ENCODE results near the gene KRT23.
A peak's percentile ranks its signal among the peaks of the same experiment; 100 is the strongest.

The KRT23 gene

GRCh38 chr17:40909755-40910154 lies 27.7 kb downstream of the KRT23 start:
- no peak for ATAC-seq
- DNase-seq, result no peak

GRCh38 chr17:40909351-40909750 lies 28.1 kb downstream of the KRT23 start:
- ATAC-seq (peak; percentile 90), DNase-seq (peak; percentile 65)

- DNase-seq (no peak), ATAC-seq (no peak)
These were observed 30.8 kb downstream of the KRT23 start for GRCh38 chr17:40906613-40907012.

- ATAC-seq (no peak), DNase-seq (no peak)
These were observed 32.1 kb downstream of the KRT23 start for GRCh38 chr17:40905370-40905769.

GRCh38 chr17:40903129-40903847 lies 34.2 kb downstream of the KRT23 start:
- DNase-seq (no peak), ATAC-seq (no peak)

- ATAC-seq (no peak), DNase-seq (no peak)
These were observed 34.9 kb downstream of the KRT23 start for GRCh38 chr17:40902498-40902897.

GRCh38 chr17:40901981-40902474 lies 35.4 kb downstream of the KRT23 start:
- ATAC-seq (no peak), DNase-seq (no peak)

- DNase-seq (no peak), ATAC-seq (no peak)
These were observed 36.6 kb downstream of the KRT23 start for GRCh38 chr17:40900809-40901356.

GRCh38 chr17:40896916-40897455 lies 40.5 kb downstream of the KRT23 start:
- ATAC-seq (no peak), DNase-seq (no peak)

- no peak for ATAC-seq
- DNase-seq, result no peak
These were observed 42.2 kb downstream of the KRT23 start for GRCh38 chr17:40895106-40895730.

- DNase-seq (no peak), ATAC-seq (no peak)
These were observed 49.2 kb downstream of the KRT23 start for GRCh38 chr17:40888196-40888720.

- ATAC-seq, result no peak
These were observed 51.4 kb downstream of the KRT23 start for GRCh38 chr17:40886090-40886489.

GRCh38 chr17:40884708-40885512 lies 52.5 kb downstream of the KRT23 start, which contains the start of gene KRT20:
Gene KRT20 (minus strand): TSS chr17:40885242. CDS start chr17:40885185, 57 bp downstream.
- ATAC-seq, result no peak
- DNase-seq, result no peak

More at GRCh38 chr17:40886090-40886489, 51.4 kb downstream of the KRT23 start:
- DNase-seq, result no peak

GRCh38 chr17:40883626-40884334 lies 53.7 kb downstream of the KRT23 start:
- DNase-seq (no peak), ATAC-seq (no peak)

- DNase-seq, result no peak
- ATAC-seq, result no peak
These were observed 54.4 kb downstream of the KRT23 start for GRCh38 chr17:40883031-40883430.

- DNase-seq (no peak), ATAC-seq (no peak)
These were observed 58.4 kb downstream of the KRT23 start for GRCh38 chr17:40879026-40879425.

- ATAC-seq (no peak), DNase-seq (no peak)
These were observed 59.4 kb downstream of the KRT23 start for GRCh38 chr17:40878044-40878443.

- DNase-seq (no peak), ATAC-seq (no peak)
These were observed 63.6 kb downstream of the KRT23 start for GRCh38 chr17:40873801-40874200.

GRCh38 chr17:40873255-40873654 lies 64.2 kb downstream of the KRT23 start:
- ATAC-seq (no peak), DNase-seq (no peak)
